ENCODE measurements around the gene NF1. TPM values are rescaled to one million over a fixed set of nuclear protein-coding genes. Genes with fewer than 3 reads are reported as not detected.
A peak's percentile ranks its signal among the peaks of the same experiment; 100 is the strongest.

The NF1 gene
- polyA plus RNA-seq, 1 of the 3 experiments (the other 2 are of a cell fraction), result 19.6 TPM

DNA sequence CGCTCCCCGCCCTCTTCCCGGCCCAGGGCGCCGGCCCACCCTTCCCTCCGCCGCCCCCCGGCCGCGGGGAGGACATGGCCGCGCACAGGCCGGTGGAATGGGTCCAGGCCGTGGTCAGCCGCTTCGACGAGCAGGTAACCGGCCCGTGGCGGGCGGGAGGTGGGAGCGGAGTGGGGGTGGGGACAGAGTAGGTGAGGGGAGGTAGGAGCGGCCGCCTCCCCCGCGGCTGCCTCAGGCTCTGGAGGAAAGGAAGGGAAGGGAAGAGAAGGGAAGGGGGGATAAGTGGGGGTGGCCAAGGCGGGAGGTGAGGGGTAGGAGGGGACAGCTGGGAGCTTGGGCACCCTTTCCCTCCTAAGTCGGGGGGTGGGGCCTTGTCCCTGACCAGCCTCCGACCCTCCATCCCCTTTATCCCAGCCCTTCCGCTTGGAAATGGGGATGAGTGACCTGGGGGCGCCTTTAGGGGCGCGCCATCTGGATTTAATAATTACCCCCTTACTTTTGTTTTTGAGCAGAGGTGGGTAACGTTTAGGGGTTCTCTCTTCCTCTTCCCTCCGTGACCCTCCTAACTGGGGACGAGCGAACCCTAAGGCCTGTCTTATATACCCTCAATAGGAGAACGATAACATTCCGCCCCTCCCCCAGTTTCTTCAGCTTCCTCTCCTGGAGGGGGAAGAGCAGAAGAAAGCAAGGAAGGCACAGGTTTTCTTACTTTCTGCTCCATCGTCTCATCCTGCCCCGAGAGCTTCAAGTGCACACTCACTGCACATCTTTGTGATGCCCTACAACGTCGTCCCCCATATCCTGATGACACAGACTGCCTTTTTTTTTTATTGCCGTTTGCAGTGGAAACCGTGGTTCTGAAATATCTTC is 694 bp downstream of the NF1 start (continued):
- TF ChIP-seq USF1 (IDR thresholded peaks at IDR 0.05; ENCODE audit: borderline replicate concordance, low read depth), result no peak
- TF ChIP-seq RCOR1 (IDR thresholded peaks at IDR 0.05; ENCODE audit: low read length), result no peak
- TF ChIP-seq RAD21 (IDR thresholded peaks at IDR 0.05; ENCODE audit: low read length), result no peak
- TF ChIP-seq TCF12 (IDR thresholded peaks at IDR 0.05), result peak; percentile 58
- no peak for TF ChIP-seq FOXJ3 (CRISPR knock-in tag; IDR thresholded peaks at IDR 0.05)
- peak; percentile 45; the same call in 1 of the 2 replicates for TF ChIP-seq SIN3A (IDR thresholded peaks at IDR 0.05; ENCODE audit: borderline replicate concordance, low read depth, low read length)
- TF ChIP-seq MEF2A (IDR thresholded peaks at IDR 0.05; ENCODE audit: borderline replicate concordance, low read depth), result no peak
- TF ChIP-seq JUND (IDR thresholded peaks at IDR 0.05), result no peak
- TF ChIP-seq RFX5 (IDR thresholded peaks at IDR 0.05; ENCODE audit: low read length), result no peak
- no peak for TF ChIP-seq ZBTB33 (IDR thresholded peaks at IDR 0.05; ENCODE audit: borderline replicate concordance, low read depth)
- TF ChIP-seq CHD2 (IDR thresholded peaks at IDR 0.05; ENCODE audit: low read length, partially characterized antibody), result peak; percentile 11

GRCh38 chr17:31096106-31096436 is 1.3 kb downstream of the NF1 start:
- Histone ChIP-seq H3K27ac (ENCODE audit: low read depth in 2 of 2, low read length in 1 of 2) (peak overlapping the region; percentile 90 to 93), H3K79me2 (ENCODE audit: insufficient read depth) (peaks cover 61% of the 10 kb centered on the region)
- no peak; the same call in 1 of the 2 replicates for TF ChIP-seq JUND (IDR thresholded peaks at IDR 0.05)
- no peak for TF ChIP-seq RCOR1 (IDR thresholded peaks at IDR 0.05; ENCODE audit: low read length)
- no peak for TF ChIP-seq MEF2A (IDR thresholded peaks at IDR 0.05; ENCODE audit: borderline replicate concordance, low read depth)
- no peak for TF ChIP-seq FOXM1 (IDR thresholded peaks at IDR 0.05; ENCODE audit: low read depth)
- no peak for TF ChIP-seq TAF1 (IDR thresholded peaks at IDR 0.05; ENCODE audit: borderline replicate concordance, low read depth, low read length)
- TF ChIP-seq EP300 (IDR thresholded peaks at IDR 0.05; ENCODE audit: borderline replicate concordance in 1 of 2, low read depth in 1 of 2, low read length in 1 of 2), result no peak
- no peak for TF ChIP-seq CTCF (IDR thresholded peaks at IDR 0.05)
- TF ChIP-seq ELF1 (IDR thresholded peaks at IDR 0.05), result no peak
- no peak for TF ChIP-seq RXRA (IDR thresholded peaks at IDR 0.05; ENCODE audit: borderline replicate concordance, low read depth)
- TF ChIP-seq, protein P1, sequence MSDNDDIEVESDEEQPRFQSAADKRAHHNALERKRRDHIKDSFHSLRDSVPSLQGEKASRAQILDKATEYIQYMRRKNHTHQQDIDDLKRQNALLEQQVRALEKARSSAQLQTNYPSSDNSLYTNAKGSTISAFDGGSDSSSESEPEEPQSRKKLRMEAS (IDR thresholded peaks at IDR 0.05; ENCODE audit: low read depth), result no peak
- TF ChIP-seq CHD2 (IDR thresholded peaks at IDR 0.05; ENCODE audit: low read length, partially characterized antibody), result no peak
- TF ChIP-seq PBX3 (IDR thresholded peaks at IDR 0.05), result no peak
- TF ChIP-seq FOXJ3 (CRISPR knock-in tag; IDR thresholded peaks at IDR 0.05), result no peak
- TF ChIP-seq ZBTB33 (IDR thresholded peaks at IDR 0.05; ENCODE audit: borderline replicate concordance, low read depth), result no peak
- TF ChIP-seq IRF3 (IDR thresholded peaks at IDR 0.05; ENCODE audit: low read depth, low read length), result no peak

More at GRCh38 chr17:31096106-31096436, 1.3 kb downstream of the NF1 start:
- Histone ChIP-seq H4K20me1 (ENCODE audit: insufficient read depth) (peaks cover 33% of the 10 kb centered on the region), H2AFZ (ENCODE audit: low read depth) (no peak overlapping the region), H3K4me3 (ENCODE audit: low read depth in 2 of 2, low read length in 1 of 2) (peak overlapping the region; percentile 76 to 91), H3K9me2 (no peaks in the 10 kb centered on the region), H3K4me2 (peak overlapping the region; percentile 98), H3K4me1 (ENCODE audit: control insufficient read depth in 1 of 2, insufficient read depth in 2 of 2, low read depth in 1 of 2, low read length in 1 of 2) (peaks cover 6 to 10% of the 10 kb centered on the region in 2 experiments; a peak in 3 of 4 replicates), H3K9me3 (no peaks in the 10 kb centered on the region), H3K36me3 (replicated peaks in 1 of 2; ENCODE audit: control insufficient read depth in 1 of 2, insufficient read depth in 2 of 2, low read length in 1 of 2) (no peaks in the 10 kb centered on the region), H3K9ac (peak overlapping the region; percentile 100), H3K27me3 (ENCODE audit: insufficient read depth) (no peaks in the 10 kb centered on the region), H3F3A (replicated peaks; ENCODE audit: insufficient read depth) (peaks cover 41% of the 10 kb centered on the region)
- WGBS (ENCODE audit: low lambda C conversion rate), result 15% methylated on average over 5 of the region's 5 CpGs
- CTCF ChIA-PET, result interaction anchor here (1.3 to 1.5 kb wide), 2 partner anchors 12 to 120 kb away, joined by 3 read pairs; no protein-coding TSS in a partner anchor
- DNase-seq, result peak; percentile 42
- POLR2A ChIA-PET, result interaction anchor here (0.6 to 2.1 kb wide), 2 partner anchors 17 to 190 kb away, joined by 4 to 8 read pairs; partner anchors contain the start of gene TEFM
